Endothelial cell of umbilical vein (primary cell): ENCODE results near the gene RAD51B.

Source experiments
- JUN ChIP-seq: IDR thresholded peaks from 2 replicates; pipeline ENCODE4 v1.6.1; 2011; ENCODE audit warnings: borderline replicate concordance, low read depth; ENCODE audit not compliant: insufficient read length, insufficient read depth
- MYC ChIP-seq: IDR thresholded peaks from one replicate; pipeline ENCODE4 v1.6.1; 2011; ENCODE audit warnings: mild to moderate bottlenecking, low read depth, low read length
- TF ChIP-seq, protein P1 (sequence below), 2 donors: IDR thresholded peaks; 1 replicate in 1 of 2; 2 replicates in 1 of 2; pipeline ENCODE4 v1.5.1; 2011; ENCODE audit warnings: low read length in 2 of 2, mild to moderate bottlenecking in 2 of 2, moderate library complexity in 2 of 2, control low read depth in 1 of 2, inconsistent platforms in 1 of 2, low read depth in 1 of 2; ENCODE audit not compliant: insufficient read depth in 1 of 2; ENCODE audit errors: extremely low read depth in 1 of 2

DNA sequence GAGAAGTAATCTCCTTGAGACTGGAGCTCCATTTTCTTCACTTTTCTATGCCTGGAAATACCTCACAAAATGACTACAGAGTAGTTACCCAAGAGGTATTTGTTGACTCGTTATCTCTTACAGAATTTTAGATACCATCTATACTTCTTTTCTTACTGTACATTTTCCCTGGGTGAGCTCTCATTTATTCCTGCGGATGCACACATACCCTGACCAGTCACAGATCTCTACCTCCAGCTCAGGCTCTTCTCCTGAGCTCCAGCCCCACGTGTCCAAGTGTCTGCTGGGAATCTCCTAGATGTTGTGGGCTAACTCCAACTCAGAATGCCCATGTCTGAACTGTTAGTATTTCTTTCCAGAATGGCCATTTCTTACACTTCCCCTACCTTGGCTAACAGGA lies 403.1 kb downstream of the RAD51B start:
- TF ChIP-seq, protein P1, sequence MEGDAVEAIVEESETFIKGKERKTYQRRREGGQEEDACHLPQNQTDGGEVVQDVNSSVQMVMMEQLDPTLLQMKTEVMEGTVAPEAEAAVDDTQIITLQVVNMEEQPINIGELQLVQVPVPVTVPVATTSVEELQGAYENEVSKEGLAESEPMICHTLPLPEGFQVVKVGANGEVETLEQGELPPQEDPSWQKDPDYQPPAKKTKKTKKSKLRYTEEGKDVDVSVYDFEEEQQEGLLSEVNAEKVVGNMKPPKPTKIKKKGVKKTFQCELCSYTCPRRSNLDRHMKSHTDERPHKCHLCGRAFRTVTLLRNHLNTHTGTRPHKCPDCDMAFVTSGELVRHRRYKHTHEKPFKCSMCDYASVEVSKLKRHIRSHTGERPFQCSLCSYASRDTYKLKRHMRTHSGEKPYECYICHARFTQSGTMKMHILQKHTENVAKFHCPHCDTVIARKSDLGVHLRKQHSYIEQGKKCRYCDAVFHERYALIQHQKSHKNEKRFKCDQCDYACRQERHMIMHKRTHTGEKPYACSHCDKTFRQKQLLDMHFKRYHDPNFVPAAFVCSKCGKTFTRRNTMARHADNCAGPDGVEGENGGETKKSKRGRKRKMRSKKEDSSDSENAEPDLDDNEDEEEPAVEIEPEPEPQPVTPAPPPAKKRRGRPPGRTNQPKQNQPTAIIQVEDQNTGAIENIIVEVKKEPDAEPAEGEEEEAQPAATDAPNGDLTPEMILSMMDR (IDR thresholded peaks at IDR 0.05; ENCODE audit: extremely low read depth in 1 of 2, insufficient read depth in 1 of 2, low read depth in 1 of 2, low read length in 2 of 2), result no peak
- no peak for TF ChIP-seq JUN
- TF ChIP-seq MYC, result no peak
